HG03045 (cell line): Measurements from ENCODE around the gene UFD1.

ENCODE experiments used
- ATAC-seq: cut with Tn5 transposase; IDR thresholded peaks from one replicate; pipeline ENCODE4 v1.9.1; 2021; ENCODE audit warnings: mild to moderate bottlenecking, moderate library complexity; ENCODE audit not compliant: unreplicated experiment

Gene UFD1

GRCh38 chr22:19402642-19403191 is 76.3 kb downstream of the UFD1 start:
- no peak for ATAC-seq

- ATAC-seq: no peak
Observed at GRCh38 chr22:19401483-19401882, 77.5 kb downstream of the UFD1 start.

GRCh38 chr22:19400881-19401280 is 78.1 kb downstream of the UFD1 start:
- ATAC-seq: no peak
